Activated naive CD4-positive, alpha-beta T cell treated with anti-CD3 and anti-CD28 coated beads for 36 hours (primary cell): ENCODE data around the gene TIMM44. TPM values are rescaled to one million over a fixed set of nuclear protein-coding genes. Genes with fewer than 3 reads are reported as not detected.

Experiments
- CTCF ChIA-PET: fragments of 350-600 bp; sonication (Branson Sonifier 250); formaldehyde crosslinking; loops from one replicate; lab custom pipeline; 2021; ENCODE audit warnings: antibody characterized with exemption; lab: Charles Lee
- DNase-seq: peaks from one replicate; pipeline ENCODE4 v3.0.0-alpha.2; 2020
- H3K27ac Mint-ChIP-seq: one replicate; pipeline ENCODE4 v1.8.0; 2021; ENCODE audit warnings: mild to moderate bottlenecking, mixed read lengths
- H3K27me3 Mint-ChIP-seq: one replicate; pipeline ENCODE4 v1.8.0; 2021; ENCODE audit warnings: low read depth, mixed read lengths
- H3K36me3 Mint-ChIP-seq: one replicate; pipeline ENCODE4 v1.8.0; 2021; ENCODE audit warnings: low read depth, mixed read lengths
- H3K4me1 Mint-ChIP-seq: one replicate; pipeline ENCODE4 v1.8.0; 2021; ENCODE audit warnings: low read depth, mixed read lengths
- H3K4me3 Mint-ChIP-seq: one replicate; pipeline ENCODE4 v1.8.0; 2021; ENCODE audit warnings: mild to moderate bottlenecking, moderate library complexity, mixed read lengths
- H3K9me3 Mint-ChIP-seq: one replicate; pipeline ENCODE4 v1.8.0; 2021; ENCODE audit warnings: mixed read lengths
- intact Hi-C: fragments of 100-400 bp; cut with micrococcal nuclease; formaldehyde crosslinking; loops from one replicate; pipeline ENCODE4 v1.15.1; 2023
- total RNA-seq, 2 experiments: library from RNA; stranded (reverse); gene quantifications; one replicate each; pipeline ENCODE4 v1.2.3, GENCODE V29; 2021

Gene TIMM44
- total RNA-seq, 2 experiments from 2014 or later = 88.8 to 88.9 TPM

DNA sequence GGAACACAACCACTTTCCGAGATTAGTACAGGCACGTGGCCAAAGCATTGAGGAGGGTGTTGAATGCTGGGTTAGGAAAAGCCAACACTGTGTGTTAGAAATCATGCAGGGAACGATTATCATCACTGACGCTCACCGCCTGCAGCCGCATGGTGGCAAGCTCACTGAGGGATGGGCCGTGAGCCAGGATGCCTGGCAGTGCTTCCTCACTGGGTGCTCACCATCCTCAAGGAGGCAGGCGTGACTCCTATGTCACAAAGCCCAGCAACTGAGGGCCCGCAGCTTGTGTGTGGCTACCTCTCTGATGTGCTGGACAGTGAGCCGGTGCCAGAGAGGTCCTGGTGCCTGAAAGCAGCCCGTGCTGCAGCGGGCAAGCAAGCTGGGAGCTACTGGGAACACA lies 30.4 kb upstream of the TIMM44 start:
- Mint-ChIP-seq H3K4me1 (no peaks in the 10 kb centered on the region), H3K4me3 (no peak overlapping the region), H3K36me3 (peaks cover 10% of the 10 kb centered on the region), H3K9me3 (no peaks in the 10 kb centered on the region), H3K27me3 (no peaks in the 10 kb centered on the region), H3K27ac (no peak overlapping the region)
- intact Hi-C loops = loop anchor here (10.0 kb wide), 1 partner anchor 181 kb away; no protein-coding TSS in a partner anchor
- CTCF ChIA-PET = interaction anchor here (0.7 to 1.5 kb wide), 2 partner anchors 14 to 27 kb away, joined by 3 read pairs; no protein-coding TSS in a partner anchor
- DNase-seq = no peak

DNA sequence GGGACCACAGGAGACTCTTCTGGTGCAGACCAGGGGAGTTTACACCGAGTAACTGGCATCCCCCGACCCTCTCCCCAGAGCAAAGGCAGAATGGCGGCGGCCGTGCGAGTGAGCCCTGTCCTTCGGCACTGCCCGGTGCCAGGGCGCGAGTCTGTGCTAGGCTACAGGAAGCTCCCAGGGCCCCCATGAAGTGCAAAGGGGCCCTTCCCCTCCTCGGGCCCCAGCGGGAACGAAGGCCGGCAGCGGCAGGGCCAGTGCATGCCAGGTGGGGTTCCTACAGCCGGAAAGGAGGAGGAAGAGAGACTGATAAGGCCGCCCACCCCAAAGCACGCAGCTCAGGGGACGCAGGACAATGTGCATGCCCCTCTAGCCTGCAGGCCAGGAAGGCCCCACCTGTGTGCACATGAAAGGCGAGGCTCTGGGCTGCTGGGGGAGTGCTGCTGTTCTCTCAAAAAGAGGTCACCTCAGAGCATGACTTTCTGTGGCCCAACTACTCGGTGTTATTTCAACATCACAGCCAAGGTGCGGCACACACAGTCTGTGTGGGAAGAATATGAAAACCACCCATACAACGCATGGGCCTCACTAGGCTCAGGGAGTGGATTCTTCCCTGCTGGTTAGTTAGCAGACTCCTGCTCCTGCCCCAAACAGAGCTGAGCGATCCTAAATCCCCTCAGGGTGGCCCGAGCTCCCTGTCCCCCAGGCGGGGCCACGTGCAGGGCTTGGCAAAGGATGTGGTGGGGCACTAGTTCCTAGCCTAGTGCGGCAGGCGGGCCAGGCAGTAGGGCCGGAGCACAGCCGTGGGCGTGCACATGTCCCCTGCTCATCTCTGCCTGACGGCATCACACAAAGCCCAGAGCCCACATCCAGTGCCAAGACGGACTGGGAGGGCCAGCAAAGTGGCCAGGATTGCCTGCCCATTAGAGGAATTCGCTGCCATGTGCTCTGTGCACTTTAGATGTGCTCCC lies 28.4 kb upstream of the TIMM44 start:
- Mint-ChIP-seq H3K27ac (no peak overlapping the region), H3K9me3 (no peaks in the 10 kb centered on the region), H3K27me3 (no peaks in the 10 kb centered on the region), H3K4me3 (no peak overlapping the region), H3K4me1 (no peaks in the 10 kb centered on the region), H3K36me3 (peaks cover 22% of the 10 kb centered on the region)
- intact Hi-C loops = loop anchor here (2.0 to 10.0 kb wide), 2 partner anchors 31 to 183 kb away; no protein-coding TSS in a partner anchor
- CTCF ChIA-PET = interaction anchor here (0.6 to 1.1 kb wide), 2 partner anchors 13 to 1943 kb away, joined by 3 to 4 read pairs; no protein-coding TSS in a partner anchor
- no peak for DNase-seq

DNA sequence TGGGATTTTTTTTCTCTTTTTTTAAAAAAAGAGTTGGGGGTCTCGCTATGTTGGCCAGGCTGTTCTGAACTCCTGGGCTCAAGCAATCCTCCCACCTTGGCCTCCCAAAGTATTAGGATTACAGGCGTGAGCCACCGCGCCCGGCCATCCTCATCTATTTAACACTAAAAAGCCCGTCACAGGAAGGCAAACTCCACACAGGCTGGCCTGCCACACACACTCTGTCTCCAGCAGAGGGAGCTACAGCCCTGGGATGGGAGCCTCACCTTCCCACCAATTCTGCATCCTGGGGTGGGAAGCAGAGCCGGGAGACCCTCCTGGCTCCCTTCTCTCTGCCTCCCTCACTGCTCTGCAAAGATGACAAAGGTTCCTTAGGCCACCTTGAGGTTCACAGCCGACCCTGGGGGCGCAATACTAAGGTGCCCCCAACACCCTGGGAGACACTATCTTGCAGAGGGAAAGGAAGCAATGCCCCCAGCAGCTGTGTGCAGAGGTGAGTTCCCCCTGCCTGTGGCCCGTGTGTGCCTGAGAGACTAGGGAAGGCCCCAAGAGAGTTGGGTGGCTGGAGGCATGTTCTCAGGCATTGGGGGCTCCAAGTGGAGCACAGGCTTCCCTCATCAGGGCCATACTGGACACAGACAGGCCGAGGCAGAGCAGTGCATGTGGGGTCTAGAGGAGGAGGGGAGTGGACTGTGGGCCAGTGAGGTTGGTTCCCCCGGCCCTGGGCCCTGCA lies 27.4 kb upstream of the TIMM44 start:
- peak; percentile 55 for DNase-seq
- CTCF ChIA-PET = interaction anchor here (0.6 to 1.6 kb wide), 7 partner anchors 12 to 1942 kb away, joined by 3 to 4 read pairs (median 3); no protein-coding TSS in a partner anchor
- Mint-ChIP-seq H3K4me3 (no peak overlapping the region), H3K36me3 (peaks cover 25% of the 10 kb centered on the region), H3K27ac (no peak overlapping the region), H3K27me3 (no peaks in the 10 kb centered on the region), H3K9me3 (no peaks in the 10 kb centered on the region), H3K4me1 (no peaks in the 10 kb centered on the region)
- intact Hi-C loops = loop anchor here (2.0 to 10.0 kb wide), 2 partner anchors 32 to 184 kb away; no protein-coding TSS in a partner anchor

DNA sequence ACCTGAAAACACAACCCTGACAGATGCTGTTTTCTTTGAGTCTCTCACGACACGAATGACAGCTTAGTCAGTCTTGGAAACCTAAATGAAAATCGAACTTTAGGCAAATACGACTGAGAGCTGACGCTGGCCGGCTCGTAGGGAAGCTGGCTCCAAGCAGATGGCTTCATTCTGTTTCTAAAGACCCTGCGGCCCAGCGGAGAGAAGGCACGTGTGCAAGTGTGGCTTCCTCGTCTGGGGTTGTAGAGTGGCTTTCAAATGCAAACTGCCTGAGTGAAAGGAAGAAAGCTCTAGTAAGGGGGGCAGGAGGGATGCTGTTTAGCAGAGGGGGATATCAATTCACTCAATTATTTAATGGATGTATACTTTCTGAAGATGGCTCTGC lies 26.1 kb upstream of the TIMM44 start:
- no peak overlapping the region for H3K4me3 Mint-ChIP-seq
- peaks cover 29% of the 10 kb centered on the region for H3K36me3 Mint-ChIP-seq
- no peaks in the 10 kb centered on the region for H3K27me3 Mint-ChIP-seq
- no peaks in the 10 kb centered on the region for H3K9me3 Mint-ChIP-seq
- H3K27ac Mint-ChIP-seq = no peak overlapping the region
- CTCF ChIA-PET = interaction anchor here (0.9 to 1.6 kb wide), 3 partner anchors 22 to 100 kb away, joined by 3 to 4 read pairs (median 4); no protein-coding TSS in a partner anchor
- H3K4me1 Mint-ChIP-seq = no peaks in the 10 kb centered on the region
- intact Hi-C loops = no loop called here
- DNase-seq = no peak

DNA sequence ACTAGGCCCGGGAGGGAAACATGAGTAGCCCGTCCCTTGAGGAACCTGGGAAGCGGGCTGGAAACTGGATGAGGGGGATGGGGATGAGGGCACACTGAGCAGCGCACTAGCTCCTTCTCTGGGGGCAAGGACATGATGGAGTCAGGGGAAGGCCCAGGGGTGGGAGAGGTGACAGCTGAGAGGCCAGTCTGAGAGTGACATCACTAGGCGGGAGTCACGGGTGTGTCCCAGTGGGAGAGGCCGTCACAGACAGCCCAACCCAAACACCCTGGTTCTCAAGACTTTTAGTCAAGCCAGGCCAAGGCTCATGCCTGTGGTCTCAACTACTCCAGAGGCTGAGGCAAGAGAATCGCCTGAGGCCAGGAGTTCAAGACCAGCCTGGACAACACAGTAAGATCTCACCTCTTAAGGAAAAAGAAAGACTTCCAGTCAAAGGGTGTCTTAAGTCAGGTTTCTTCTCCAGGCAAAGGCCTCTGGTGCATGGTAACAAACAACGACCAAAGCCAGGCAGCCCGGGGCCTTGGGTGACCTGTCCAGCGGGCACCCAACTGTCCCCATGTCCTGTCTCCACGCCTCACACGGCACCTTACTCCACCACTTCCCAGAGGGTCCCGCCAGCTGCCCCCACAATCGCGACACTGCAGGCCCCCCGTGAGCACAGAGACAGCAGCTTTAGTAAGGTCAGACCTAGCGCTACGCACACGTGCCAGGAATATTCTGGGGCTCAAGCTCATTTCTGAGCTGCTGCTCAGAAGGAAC lies 25.5 kb upstream of the TIMM44 start:
- H3K27me3 Mint-ChIP-seq = no peaks in the 10 kb centered on the region
- H3K4me3 Mint-ChIP-seq = no peak overlapping the region
- no peaks in the 10 kb centered on the region for H3K4me1 Mint-ChIP-seq
- H3K9me3 Mint-ChIP-seq = no peaks in the 10 kb centered on the region
- H3K27ac Mint-ChIP-seq = no peak overlapping the region
- DNase-seq = no peak
- intact Hi-C loops = no loop called here
- H3K36me3 Mint-ChIP-seq = peaks cover 29% of the 10 kb centered on the region
- CTCF ChIA-PET = interaction anchor here (0.9 to 1.6 kb wide), 3 partner anchors 21 to 33 kb away, joined by 3 to 4 read pairs (median 3); no protein-coding TSS in a partner anchor

DNA sequence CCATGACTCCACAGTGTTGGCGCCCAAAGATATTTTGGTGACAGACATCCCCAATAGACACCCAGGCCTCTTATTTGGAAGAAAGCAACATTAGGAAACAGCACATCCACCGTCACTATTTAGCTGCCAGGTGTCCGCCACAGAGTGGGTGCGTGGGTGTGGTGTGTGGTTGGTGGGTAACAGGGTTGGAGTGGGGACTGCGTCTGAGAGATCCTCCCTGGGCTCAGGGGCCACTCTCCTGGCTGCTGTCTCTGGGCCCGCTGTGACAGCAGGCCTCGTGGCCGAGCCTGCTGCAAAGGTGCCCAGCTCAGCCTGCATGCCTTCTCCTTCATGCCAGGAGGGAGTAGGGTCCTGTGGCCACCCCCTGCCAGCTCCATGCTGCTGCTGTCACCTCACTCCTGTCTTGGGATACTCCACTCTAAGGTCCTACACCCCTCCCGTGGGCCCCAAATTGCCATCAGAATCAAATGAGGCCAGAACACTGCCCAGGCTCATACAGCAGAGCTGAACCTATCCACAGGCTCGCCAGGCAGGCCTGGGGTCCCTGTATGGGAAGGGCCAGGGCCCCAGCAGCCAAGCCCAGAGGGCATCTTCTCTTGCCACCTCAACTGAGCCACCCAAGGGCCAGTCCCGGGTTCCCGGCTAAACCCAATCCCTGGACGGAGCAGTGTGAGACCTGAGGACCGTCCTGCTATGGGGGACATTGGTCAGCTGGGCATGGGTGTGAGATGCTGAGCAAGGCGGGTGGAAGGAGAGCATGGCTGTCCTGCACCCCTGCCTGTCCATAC lies 24.7 kb upstream of the TIMM44 start:
- Mint-ChIP-seq H3K27me3 (no peaks in the 10 kb centered on the region), H3K4me1 (no peaks in the 10 kb centered on the region), H3K27ac (no peak overlapping the region), H3K36me3 (peaks cover 26% of the 10 kb centered on the region), H3K9me3 (no peaks in the 10 kb centered on the region), H3K4me3 (no peak overlapping the region)
- CTCF ChIA-PET = interaction anchor here (1.3 kb wide), 1 partner anchor 34 kb away, joined by 3 read pairs; no protein-coding TSS in a partner anchor
- intact Hi-C loops = no loop called here
- DNase-seq = no peak

DNA sequence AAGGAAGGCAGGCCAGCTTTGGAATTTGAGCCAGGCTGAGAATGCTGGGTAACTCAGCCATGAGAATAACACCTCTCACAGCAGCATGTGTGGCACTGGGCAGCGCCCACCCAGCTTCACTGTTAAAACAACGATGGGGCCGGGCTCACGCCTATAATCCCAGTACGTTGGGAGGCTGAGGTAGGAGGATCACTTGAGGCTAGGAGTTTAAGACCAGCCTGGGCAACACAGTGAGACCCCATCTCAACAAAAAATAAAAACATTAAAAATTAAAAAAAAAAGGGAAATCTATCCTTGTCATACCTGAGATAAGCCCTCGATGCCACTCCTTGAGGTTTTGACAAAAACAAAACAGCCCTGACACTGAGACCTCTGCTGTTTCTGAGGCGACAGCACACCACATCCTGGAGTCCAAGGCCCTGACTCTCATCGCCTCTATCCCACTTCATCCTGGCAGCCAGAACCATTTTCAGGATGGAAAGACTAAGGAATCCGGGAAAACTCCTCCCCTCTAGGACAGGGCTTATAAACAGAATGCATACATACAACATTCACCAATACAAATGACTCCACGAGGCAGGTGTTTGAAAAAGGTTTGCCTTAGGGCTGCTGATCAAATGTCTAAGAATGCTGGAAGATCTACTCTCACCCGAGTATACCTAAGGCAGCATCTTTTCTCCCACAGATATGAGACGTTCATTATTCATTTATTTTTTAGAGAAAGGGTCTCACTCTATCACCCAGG lies 22.6 kb upstream of the TIMM44 start:
- H3K4me3 Mint-ChIP-seq = no peak overlapping the region
- CTCF ChIA-PET = interaction anchor here (0.6 to 0.7 kb wide), 2 partner anchors 580 to 741 kb away, joined by 3 read pairs; no protein-coding TSS in a partner anchor
- H3K9me3 Mint-ChIP-seq = no peaks in the 10 kb centered on the region
- intact Hi-C loops = no loop called here
- H3K4me1 Mint-ChIP-seq = no peaks in the 10 kb centered on the region
- H3K27ac Mint-ChIP-seq = no peak overlapping the region
- DNase-seq = no peak
- no peaks in the 10 kb centered on the region for H3K27me3 Mint-ChIP-seq
- peaks cover 30% of the 10 kb centered on the region for H3K36me3 Mint-ChIP-seq

DNA sequence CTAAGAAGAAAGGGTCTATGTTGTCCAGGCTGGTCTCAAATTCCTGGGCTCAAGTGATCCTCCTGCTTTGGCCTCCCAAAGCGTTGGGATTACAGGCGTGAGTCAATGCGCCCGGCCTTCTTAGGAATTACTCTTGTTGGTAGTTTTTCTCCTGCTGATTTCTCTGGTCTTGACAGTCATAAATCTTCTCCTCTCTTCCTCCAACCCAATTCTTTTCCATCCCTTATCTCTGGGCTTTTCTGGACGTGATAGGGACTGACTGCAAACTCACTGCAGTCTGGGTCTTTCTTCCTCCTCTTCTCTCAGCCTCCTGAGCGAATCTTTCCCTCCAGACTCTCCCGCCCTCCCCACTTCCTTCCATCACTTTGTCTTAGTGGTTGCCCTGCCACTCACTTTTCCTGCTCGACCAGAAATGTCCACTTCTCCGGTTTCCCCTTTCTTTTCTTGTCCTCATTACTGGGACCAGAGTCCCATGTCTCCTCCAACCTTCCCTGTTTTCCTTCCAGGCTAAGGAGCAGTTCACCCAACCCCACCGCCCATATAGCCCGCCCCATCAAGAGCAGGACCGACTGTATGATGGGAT lies 21.9 kb upstream of the TIMM44 start:
- intact Hi-C loops = no loop called here
- H3K27me3 Mint-ChIP-seq = no peaks in the 10 kb centered on the region
- H3K4me3 Mint-ChIP-seq = no peak overlapping the region
- no peak for DNase-seq
- H3K27ac Mint-ChIP-seq = peak overlapping the region; percentile 37
- no peaks in the 10 kb centered on the region for H3K9me3 Mint-ChIP-seq
- CTCF ChIA-PET = interaction anchor here (0.7 kb wide), 1 partner anchor 742 kb away, joined by 3 read pairs; no protein-coding TSS in a partner anchor
- peaks cover 28% of the 10 kb centered on the region for H3K36me3 Mint-ChIP-seq
- H3K4me1 Mint-ChIP-seq = no peaks in the 10 kb centered on the region

DNA sequence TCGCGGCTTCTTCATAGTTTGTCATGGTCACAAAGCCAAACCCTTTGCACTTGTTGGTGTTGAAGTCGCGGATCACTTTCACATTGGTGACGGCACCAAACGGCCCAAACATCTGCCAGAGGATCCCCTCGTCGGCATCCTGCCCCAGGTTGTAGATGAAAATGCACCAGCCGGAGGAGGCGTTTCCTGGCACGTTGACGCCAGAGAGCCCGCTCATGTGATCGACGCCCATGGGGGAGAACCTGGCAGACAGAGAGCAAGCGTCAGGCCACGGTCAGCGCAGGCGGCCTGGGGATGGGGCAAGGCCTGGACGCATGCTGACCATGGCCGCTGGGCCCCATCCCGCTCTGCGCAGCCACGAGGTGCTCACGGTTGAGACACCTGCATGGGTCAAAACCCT lies 20.1 kb upstream of the TIMM44 start:
- H3K27me3 Mint-ChIP-seq = no peaks in the 10 kb centered on the region
- CTCF ChIA-PET = interaction anchor here (0.6 kb wide), 1 partner anchor 140 kb away, joined by 3 read pairs; no protein-coding TSS in a partner anchor
- H3K36me3 Mint-ChIP-seq = peaks cover 24% of the 10 kb centered on the region

DNA sequence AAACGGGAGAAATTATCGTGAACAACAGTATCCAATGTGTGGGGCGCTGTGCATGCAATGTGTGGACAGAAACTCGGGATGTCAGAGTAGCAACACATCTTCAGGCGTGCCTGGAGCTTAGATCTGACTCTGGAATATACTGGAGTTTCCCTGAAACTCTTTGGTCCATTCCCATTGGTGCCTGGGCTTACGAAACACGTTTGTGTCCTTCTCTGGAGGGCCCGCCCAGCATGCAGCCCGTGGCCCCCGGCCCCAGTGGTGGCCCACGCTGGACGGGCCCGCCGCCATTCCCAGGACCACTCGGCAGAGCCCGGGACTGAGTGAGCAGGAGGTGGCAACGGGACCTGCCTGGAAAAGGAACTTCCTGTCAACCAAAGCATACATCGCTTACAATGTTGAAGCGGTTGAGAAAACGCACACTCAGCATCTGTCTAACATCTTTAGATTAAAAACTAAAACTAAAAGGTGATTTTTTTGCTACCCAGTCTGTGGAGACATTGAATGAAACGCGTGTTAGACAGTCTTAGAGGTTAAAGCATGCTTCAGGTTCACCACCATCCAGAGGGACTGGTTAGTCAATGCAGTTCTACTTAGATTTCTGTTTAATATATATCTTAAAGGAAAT lies 19.3 kb upstream of the TIMM44 start:
- H3K27ac Mint-ChIP-seq = no peak overlapping the region

More for the DNA sequence above, 20.1 kb upstream of the TIMM44 start:
- Mint-ChIP-seq H3K9me3 (no peaks in the 10 kb centered on the region), H3K4me1 (no peaks in the 10 kb centered on the region), H3K27ac (no peak overlapping the region), H3K4me3 (no peak overlapping the region)
- no peak for DNase-seq
- intact Hi-C loops = no loop called here

More for the DNA sequence above, 19.3 kb upstream of the TIMM44 start:
- H3K36me3 Mint-ChIP-seq = peaks cover 20% of the 10 kb centered on the region
- H3K27me3 Mint-ChIP-seq = no peaks in the 10 kb centered on the region
- H3K9me3 Mint-ChIP-seq = no peaks in the 10 kb centered on the region
- H3K4me3 Mint-ChIP-seq = no peak overlapping the region
- no peak for DNase-seq
- intact Hi-C loops = no loop called here
- CTCF ChIA-PET = no interaction called here
- H3K4me1 Mint-ChIP-seq = no peaks in the 10 kb centered on the region
